HG03139 (cell line): ENCODE measurements around the gene RAD23A.
"Not testable (repeated sequence)": the region's sequence is repeated elsewhere in the genome, so short reads cannot be mapped to it uniquely, and the experiment has no call there.

Experiments used
- ATAC-seq: cut with Tn5 transposase; IDR thresholded peaks from one replicate; pipeline ENCODE4 v1.9.1; 2021; ENCODE audit not compliant: unreplicated experiment

RAD23A gene

GRCh38 chr19:12937927-12938778, 7.5 kb upstream of the RAD23A start, which contains the start of gene CALR:
TSS of gene CALR (plus strand) at chr19:12938609. CDS start at chr19:12938680, 71 bp downstream.
- peak; percentile 76 for ATAC-seq

DNA sequence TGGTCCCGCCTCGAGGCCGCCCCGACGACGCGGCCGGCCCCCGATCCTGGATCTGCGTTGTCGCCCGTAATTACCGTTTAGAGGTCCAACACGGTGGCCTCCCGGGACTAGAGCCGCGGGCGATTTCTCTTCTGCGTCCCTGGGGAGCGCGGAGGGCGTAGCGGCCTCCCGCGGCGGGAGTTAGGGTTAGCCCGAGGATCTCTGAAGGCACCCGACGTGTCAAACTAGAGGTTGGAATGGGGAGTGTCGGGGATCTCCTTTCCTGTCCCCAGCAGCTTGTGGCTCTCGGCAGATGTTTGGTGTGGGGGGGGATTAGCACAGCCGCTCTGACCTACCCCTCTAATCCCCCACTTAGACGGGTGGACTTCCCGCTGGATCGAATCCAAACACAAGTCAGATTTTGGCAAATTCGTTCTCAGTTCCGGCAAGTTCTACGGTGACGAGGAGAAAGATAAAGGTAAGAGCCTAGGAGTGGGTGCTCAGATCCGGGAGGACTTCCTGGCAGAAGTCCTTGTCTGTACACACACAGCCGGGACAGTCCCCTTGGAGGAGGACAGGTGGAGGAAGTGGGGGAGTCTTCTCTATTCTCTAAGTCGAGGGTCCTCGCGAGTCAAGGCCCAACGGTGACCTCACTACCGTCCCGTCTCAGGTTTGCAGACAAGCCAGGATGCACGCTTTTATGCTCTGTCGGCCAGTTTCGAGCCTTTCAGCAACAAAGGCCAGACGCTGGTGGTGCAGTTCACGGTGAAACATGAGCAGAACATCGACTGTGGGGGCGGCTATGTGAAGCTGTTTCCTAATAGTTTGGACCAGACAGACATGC, 6.7 kb upstream of the RAD23A start:
- ATAC-seq, result no peak

GRCh38 chr19:12939975-12940423, 5.7 kb upstream of the RAD23A start:
- no peak for ATAC-seq

GRCh38 chr19:12940897-12941296, 4.8 kb upstream of the RAD23A start:
- ATAC-seq, result no peak

- no peak for ATAC-seq
Measured at GRCh38 chr19:12943437-12944044, 2.1 kb upstream of the RAD23A start.

DNA sequence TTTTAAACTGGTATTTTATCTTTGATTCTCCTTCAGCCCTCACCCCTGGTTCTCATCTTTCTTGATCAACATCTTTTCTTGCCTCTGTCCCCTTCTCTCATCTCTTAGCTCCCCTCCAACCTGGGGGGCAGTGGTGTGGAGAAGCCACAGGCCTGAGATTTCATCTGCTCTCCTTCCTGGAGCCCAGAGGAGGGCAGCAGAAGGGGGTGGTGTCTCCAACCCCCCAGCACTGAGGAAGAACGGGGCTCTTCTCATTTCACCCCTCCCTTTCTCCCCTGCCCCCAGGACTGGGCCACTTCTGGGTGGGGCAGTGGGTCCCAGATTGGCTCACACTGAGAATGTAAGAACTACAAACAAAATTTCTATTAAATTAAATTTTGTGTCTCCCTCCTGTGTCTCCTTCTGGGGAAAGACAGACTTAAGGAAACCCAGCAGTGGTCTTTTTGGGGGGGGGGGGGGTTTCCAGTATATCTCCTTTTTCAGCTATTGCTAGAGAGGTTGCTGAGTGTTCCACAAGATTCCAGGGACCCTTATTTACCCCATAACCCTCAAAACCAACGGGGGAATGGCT, 1.5 kb upstream of the RAD23A start:
- no peak for ATAC-seq

DNA sequence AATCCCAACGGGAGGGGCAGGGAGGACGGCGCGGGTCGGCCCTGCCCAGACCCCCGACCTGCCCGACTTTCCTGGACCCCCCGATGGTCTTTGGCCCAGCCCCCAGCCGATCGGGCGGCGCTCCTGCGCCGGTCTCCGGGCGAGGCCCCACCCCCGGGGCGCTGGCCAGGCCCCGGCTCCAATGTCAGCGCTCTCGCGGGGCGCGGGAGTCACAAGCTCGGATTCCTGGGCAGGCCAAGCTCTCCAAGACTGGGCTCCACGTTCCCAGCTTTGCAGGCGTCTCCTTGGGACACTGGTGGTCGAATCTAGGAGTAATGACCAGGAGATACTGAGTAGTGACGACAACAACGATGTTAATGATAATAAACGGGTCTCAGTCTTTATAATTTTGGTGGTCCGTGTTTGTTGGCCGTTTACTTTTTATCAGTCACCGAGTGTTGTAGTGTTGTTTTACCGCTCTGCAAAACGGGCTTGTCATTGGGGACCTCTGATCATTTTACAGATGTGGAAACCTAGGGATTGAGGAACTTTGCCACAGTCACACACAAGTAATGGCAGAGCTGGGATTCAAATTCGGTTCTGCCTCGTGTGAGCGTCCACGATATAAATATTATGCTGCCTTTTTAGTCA, 545 bp downstream of the RAD23A start:
- peak; percentile 17 for ATAC-seq

DNA sequence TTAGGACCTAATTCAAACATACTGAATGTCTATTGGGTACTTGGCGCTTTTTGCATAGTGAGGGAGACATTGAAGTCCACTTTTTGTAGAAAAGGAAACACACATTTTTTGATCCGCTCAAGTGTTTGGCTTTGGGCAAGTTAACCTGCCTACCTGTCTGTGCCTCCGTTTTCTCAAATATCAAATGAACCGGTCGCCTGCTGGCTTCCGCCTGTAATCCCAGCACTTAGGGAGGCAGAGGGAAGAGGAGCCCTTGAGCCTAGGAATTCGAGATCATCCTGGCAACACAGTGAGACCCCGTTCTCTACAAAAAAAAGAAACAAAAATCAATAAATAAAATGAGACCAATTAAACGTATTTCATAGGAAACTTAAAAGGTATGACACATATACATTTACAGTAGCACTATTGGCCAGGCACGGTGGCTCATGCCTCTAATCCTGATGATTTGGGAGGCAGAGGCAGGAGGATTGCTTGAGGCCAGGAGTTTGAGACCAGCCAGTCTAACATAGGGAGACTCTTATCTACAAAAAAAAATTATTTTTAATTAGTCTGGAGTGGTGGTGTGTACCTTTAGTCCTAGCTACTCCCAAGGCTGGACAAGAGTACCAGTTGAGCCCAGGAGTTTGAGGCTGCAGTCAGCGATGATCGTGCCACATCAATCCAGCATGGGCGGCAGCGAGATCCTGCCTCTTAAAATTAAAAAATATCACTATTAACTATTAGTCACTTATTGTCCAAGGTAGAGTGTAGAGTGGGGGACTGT, 1.3 kb downstream of the RAD23A start:
- no peak for ATAC-seq

- ATAC-seq, result no peak
Measured at GRCh38 chr19:12947702-12948611, 2.3 kb downstream of the RAD23A start.

GRCh38 chr19:12948612-12949362, 3.1 kb downstream of the RAD23A start:
- ATAC-seq, result no peak

DNA sequence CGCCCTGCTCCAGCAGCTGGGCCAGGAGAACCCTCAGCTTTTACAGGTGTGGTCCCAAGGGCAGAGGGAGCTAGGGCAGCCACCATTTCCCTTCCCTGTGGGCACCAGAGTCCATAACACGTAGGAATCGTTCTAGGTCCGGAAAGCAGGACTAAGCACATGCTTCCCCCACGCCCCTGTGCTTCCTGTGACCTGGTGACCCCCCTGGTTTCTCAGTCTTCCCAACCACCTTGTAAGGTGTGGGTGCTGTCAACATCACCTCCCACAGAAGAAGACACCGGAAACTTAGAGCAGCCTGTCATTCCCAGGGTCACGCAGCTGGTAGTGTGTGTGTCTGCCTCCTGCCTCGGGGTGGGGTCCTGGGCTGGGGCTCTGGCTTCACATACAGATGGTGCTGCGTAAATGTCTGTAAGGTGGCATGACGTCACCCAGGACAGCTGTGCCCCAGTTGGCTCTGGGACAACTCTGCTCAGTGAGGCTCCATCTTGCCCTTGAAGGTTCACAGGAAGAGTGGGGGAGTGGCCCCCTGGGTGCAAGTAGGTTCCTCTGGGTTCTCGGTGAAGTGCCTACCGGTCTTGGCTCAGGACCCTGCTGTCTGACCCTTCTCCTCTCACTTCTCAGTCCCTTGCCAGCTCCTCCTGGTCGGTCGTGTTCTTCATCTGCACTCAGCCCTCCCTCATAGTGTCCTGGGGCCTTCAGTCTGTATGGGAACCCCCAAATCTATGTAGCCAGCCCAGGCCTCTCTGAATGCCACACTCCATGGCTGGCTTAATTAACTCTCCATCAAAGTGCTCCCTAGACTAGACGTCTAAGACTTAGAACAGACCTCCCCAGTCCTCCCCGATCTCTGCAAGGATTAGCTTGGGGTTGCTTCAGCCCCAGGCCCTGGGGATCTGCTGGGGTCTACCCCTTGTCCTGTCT, 4.0 kb downstream of the RAD23A start:
- no peak for ATAC-seq

DNA sequence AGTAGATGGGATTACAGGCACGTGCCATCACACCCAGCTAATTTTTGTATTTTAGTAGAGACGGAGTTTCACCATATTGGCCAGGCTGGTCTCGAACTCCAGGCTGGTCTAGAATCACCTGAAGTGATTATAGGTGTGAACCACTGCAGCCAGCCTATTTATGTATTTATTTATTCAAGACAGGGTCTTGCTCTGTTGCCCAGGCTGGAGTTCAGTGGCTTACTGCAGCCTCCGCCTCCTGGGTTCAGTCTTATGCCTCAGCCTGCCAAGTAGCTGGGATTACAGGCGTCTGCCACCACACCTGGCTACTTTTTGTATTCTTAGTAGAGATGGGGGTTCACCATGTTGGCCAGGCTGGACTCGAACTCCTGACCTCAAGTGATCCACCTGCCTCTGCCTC, 6.4 kb downstream of the RAD23A start:
- not testable (repeated sequence) for ATAC-seq

DNA sequence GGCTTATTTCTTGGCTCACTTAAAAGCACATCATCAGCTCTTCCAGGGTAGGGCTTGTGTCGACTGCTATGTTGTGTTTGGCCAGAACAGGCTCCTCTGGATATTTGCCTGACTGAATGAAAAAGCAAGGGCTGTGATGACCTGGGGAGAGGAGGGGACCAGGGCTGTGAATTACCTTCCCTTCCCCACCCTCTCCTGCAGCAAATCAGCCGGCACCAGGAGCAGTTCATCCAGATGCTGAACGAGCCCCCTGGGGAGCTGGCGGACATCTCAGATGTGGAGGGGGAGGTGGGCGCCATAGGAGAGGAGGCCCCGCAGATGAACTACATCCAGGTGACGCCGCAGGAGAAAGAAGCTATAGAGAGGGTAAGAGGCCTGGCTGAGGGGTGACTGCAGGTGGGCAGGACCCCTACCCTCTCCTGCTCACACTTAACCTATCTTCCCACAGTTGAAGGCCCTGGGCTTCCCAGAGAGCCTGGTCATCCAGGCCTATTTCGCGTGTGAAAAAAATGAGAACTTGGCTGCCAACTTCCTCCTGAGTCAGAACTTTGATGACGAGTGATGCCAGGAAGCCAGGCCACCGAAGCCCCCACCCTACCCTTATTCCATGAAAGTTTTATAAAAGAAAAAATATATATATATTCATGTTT, 7.0 kb downstream of the RAD23A start:
- ATAC-seq, result no peak

DNA sequence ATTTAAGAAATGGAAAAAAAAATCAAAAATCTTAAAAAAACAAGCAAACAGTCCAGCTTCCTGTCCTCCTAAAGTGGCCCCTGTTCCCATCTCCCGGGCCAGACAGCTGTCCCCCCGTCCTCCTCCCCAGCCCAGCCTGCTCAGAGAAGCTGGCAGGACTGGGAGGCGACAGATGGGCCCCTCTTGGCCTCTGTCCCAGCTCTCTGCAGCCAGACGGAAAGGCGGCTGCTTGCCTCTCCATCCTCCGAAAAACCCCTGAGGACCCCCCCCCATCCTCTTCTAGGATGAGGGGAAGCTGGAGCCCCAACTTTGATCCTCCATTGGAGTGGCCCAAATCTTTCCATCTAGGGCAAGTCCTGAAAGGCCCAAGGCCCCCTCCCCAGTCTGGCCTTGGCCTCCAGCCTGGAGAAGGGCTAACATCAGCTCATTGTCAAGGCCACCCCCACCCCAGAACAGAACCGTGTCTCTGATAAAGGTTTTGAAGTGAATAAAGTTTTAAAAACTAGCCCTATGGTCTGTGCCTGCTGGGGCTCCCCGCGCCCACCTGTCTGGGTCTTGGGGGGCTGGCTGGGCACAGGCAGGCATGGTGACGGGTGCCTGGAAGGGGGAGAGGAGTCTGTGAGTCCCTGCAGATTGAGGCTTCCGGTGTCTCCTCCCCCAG, 7.6 kb downstream of the RAD23A start:
- no peak for ATAC-seq

DNA sequence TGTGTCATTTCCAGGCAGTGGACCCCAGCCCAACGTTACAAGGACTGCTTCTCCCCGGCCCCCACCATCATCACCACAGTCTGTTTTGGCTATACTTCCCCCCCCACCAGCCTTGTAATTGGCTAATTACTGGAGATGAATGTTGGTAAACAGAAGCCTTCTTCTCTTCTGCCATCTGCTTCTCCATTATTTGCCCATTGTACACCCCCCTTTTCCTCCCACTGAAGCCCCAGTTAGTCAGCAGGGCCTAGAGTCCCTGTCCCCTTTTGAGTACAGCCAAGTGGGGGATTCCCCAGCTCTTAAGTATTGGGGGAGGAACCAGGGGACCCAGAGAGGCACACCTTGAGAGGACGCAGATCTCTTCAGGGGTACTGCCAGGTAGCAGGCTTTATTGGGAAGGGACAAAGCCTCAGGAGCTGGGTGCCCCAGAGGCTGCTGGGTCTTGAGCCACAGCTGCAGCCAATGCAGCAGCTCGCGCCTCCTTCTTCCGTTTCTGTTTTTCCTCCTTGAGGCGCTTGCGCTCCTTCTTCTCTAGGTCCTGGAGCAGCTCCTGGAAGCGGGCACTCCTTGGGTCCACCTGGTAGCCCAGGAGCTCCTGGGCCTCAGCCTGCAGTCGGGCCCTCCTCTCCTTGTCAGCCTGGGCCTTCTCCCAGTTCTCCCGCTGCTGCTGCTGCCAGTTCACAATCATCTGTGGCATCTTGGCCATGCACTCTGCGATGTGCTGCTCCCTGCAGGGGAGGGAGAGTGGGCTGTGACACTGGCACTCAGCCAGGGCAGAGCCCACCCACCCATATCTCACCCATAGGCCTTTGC, 8.3 kb downstream of the RAD23A start:
- ATAC-seq, result no peak
